IMR-90 (cell line): ENCODE results near the gene FUBP1. TPM values are rescaled to one million over a fixed set of nuclear protein-coding genes. Genes with fewer than 3 reads are reported as not detected.
"Not testable (repeated sequence)": the region's sequence is repeated elsewhere in the genome, so short reads cannot be mapped to it uniquely, and the experiment has no call there.

Source experiments
- ATAC-seq: fragments of 200-7000 bp; cut with Tn5 transposase; 2 replicates; pipeline ENCODE4 v1.9.1; 2020; ENCODE audit warnings: low read depth, mild to moderate bottlenecking, moderate library complexity
- BruUV-seq: library from RNA; stranded (reverse); fragments of 400-500 nt; replicated peaks from 2 replicates; lab custom pipeline; 2021; lab: Mats Ljungman, UMichigan
- CTCF ChIA-PET: fragments of 300-600 bp; formaldehyde crosslinking; extraction: SDS; loops from one replicate; lab custom pipeline; 2021; ENCODE audit warnings: antibody characterized with exemption; lab: Yijun Ruan, JAX
- POLR2A ChIA-PET: fragments of 300-600 bp; sonication (Branson Sonifier 250); formaldehyde crosslinking; loops from one replicate; lab custom pipeline; 2022; ENCODE audit warnings: antibody characterized with exemption; ENCODE audit not compliant: unreplicated experiment; lab: Charles Lee
- DNase-seq: peaks from one replicate; pipeline ENCODE4 v3.0.0; 2013
- H2AFZ ChIP-seq: replicated peaks from 2 replicates; pipeline ENCODE3; 2013; ENCODE audit warnings: low read length, mild to moderate bottlenecking; ENCODE audit not compliant: poor library complexity
- H2AK5ac ChIP-seq: 2 replicates; pipeline ENCODE4 v1.6.1; 2013; ENCODE audit warnings: low read depth, low read length, inconsistent platforms
- H2AK9ac ChIP-seq: replicated peaks from 2 replicates; pipeline ENCODE3; 2013; ENCODE audit warnings: mild to moderate bottlenecking, low read depth, low read length, moderate library complexity; ENCODE audit not compliant: poor library complexity
- H2BK120ac ChIP-seq: 2 replicates; pipeline ENCODE4 v1.6.1; 2013; ENCODE audit warnings: low read depth, low read length, inconsistent platforms
- H2BK15ac ChIP-seq: 3 replicates; pipeline ENCODE4 v1.6.1; 2013; ENCODE audit warnings: low read depth, low read length, inconsistent platforms
- H2BK20ac ChIP-seq: 2 replicates; pipeline ENCODE4 v1.6.1; 2013; ENCODE audit warnings: low read depth, mild to moderate bottlenecking, inconsistent platforms, low read length, moderate library complexity
- H2BK5ac ChIP-seq: 2 replicates; pipeline ENCODE4 v1.6.1; 2013; ENCODE audit warnings: mild to moderate bottlenecking, low read depth, low read length, inconsistent platforms; ENCODE audit not compliant: poor library complexity, severe bottlenecking
- H3K14ac ChIP-seq: replicated peaks from 2 replicates; pipeline ENCODE4 v1.6.1; 2013; ENCODE audit warnings: low read depth, low read length, inconsistent platforms
- H3K18ac ChIP-seq: 2 replicates; pipeline ENCODE4 v1.6.1; 2013; ENCODE audit warnings: low read depth, low read length, control low read depth
- H3K23ac ChIP-seq: 2 replicates; pipeline ENCODE4 v1.6.1; 2013; ENCODE audit warnings: low read depth, low read length, inconsistent platforms
- H3K27ac ChIP-seq: 2 replicates; pipeline ENCODE4 v1.5.1; 2013; ENCODE audit warnings: mild to moderate bottlenecking, control low read depth, low read length; ENCODE audit not compliant: insufficient read depth
- H3K27me3 ChIP-seq: 2 replicates; pipeline ENCODE4 v1.6.1; 2013; ENCODE audit warnings: low read length; ENCODE audit not compliant: control insufficient read depth, insufficient read depth
- H3K36me3 ChIP-seq: 2 replicates; pipeline ENCODE4 v1.6.1; 2013; ENCODE audit warnings: low read length, mixed read lengths; ENCODE audit not compliant: control insufficient read depth, insufficient read depth
- H3K4ac ChIP-seq: 2 replicates; pipeline ENCODE4 v1.6.1; 2013; ENCODE audit warnings: low read depth, low read length, inconsistent platforms
- H3K4me1 ChIP-seq: 2 replicates; pipeline ENCODE4 v1.6.1; 2013; ENCODE audit warnings: low read length, mixed read lengths; ENCODE audit not compliant: control insufficient read depth, insufficient read depth
- H3K4me2 ChIP-seq: 2 replicates; pipeline ENCODE4 v1.6.1; 2013; ENCODE audit warnings: low read depth, mild to moderate bottlenecking, control low read depth, low read length, moderate library complexity
- H3K4me3 ChIP-seq: 2 replicates; pipeline ENCODE4 v1.5.1; 2013; ENCODE audit warnings: low read depth, mild to moderate bottlenecking, control low read depth, low read length, moderate library complexity; ENCODE audit not compliant: insufficient read depth
- H3K56ac ChIP-seq: 2 replicates; pipeline ENCODE4 v1.6.1; 2013; ENCODE audit warnings: low read length, inconsistent platforms; ENCODE audit not compliant: insufficient read depth; ENCODE audit errors: extremely low read depth
- H3K79me1 ChIP-seq, 2 experiments: 2 replicates each; pipeline ENCODE4 v1.6.1; 2013; ENCODE audit warnings: low read length in 2 of 2, inconsistent platforms in 1 of 2, low read depth in 1 of 2
- H3K9ac ChIP-seq: 2 replicates; pipeline ENCODE4 v1.6.1; 2013; ENCODE audit warnings: low read depth, low read length, control low read depth
- H3K9me1 ChIP-seq: 2 replicates; pipeline ENCODE4 v1.6.1; 2013; ENCODE audit warnings: low read length, inconsistent platforms; ENCODE audit not compliant: insufficient read depth
- H3K9me3 ChIP-seq: 2 replicates; pipeline ENCODE4 v1.6.1; 2013; ENCODE audit warnings: low read length; ENCODE audit not compliant: control insufficient read depth, insufficient read depth
- H4K20me1 ChIP-seq: 2 replicates; pipeline ENCODE4 v1.6.1; 2013; ENCODE audit warnings: low read length, inconsistent platforms; ENCODE audit not compliant: insufficient read depth
- H4K5ac ChIP-seq: 2 replicates; pipeline ENCODE4 v1.6.1; 2013; ENCODE audit warnings: mild to moderate bottlenecking, low read depth, low read length, control low read depth
- H4K8ac ChIP-seq, 2 experiments: 2 replicates each; pipeline ENCODE4 v1.6.1; 2013; ENCODE audit warnings: low read depth in 2 of 2, low read length in 2 of 2, control low read depth in 1 of 2, inconsistent platforms in 1 of 2
- H4K91ac ChIP-seq: 2 replicates; pipeline ENCODE4 v1.6.1; 2013; ENCODE audit warnings: low read depth, low read length, inconsistent platforms; ENCODE audit not compliant: insufficient read depth
- CTCF ChIP-seq: conservative IDR thresholded peaks from 2 replicates; pipeline ENCODE4 v1.5.1; 2012; ENCODE audit warnings: mild to moderate bottlenecking, low read depth, low read length, improper control_type of control experiment
- FOS ChIP-seq: fragments of 150-350 bp; IDR thresholded peaks from 2 replicates; pipeline ENCODE4 v1.6.1; 2016; ENCODE audit warnings: low read depth, low read length
- MAFK ChIP-seq: IDR thresholded peaks from 2 replicates; pipeline ENCODE4 v1.6.1; 2012; ENCODE audit warnings: low read depth, low read length, improper control_type of control experiment
- NFE2L2 ChIP-seq: fragments of 150-350 bp; IDR thresholded peaks from 2 replicates; pipeline ENCODE4 v1.6.1; 2016; ENCODE audit warnings: low read depth, mild to moderate bottlenecking, low read length
- RAD21 ChIP-seq: IDR thresholded peaks from 2 replicates; pipeline ENCODE4 v1.6.1; 2012; ENCODE audit warnings: low read length, improper control_type of control experiment
- WGBS, 2 experiments: methylation state at CpG; one replicate each; pipeline versions ENCODE4 v1.1.5 to v1.1.7; 2013; ENCODE audit warnings: missing lambda C conversion rate in 2 of 2; ENCODE audit not compliant: insufficient read length in 1 of 2; ENCODE audit errors: extremely low coverage in 2 of 2; 5-methylcytosine and 5-hydroxymethylcytosine counted together
- dilution Hi-C: fragments of 300-500 bp; cut with HindIII; formaldehyde crosslinking; loops from one replicate; pipeline ENCODE4 v1.14.3; 2018; ENCODE audit warnings: low sequenced_read_pairs; ENCODE audit not compliant: unreplicated experiment
- in situ Hi-C: fragments of 300-500 bp; cut with MboI; formaldehyde crosslinking; loops from 3 replicates; pipeline ENCODE4 v1.14.3; 2019; ENCODE audit warnings: low sequenced_read_pairs, inconsistent platforms, mixed read lengths
- intact Hi-C: fragments of 100-400 bp; cut with micrococcal nuclease; formaldehyde crosslinking; loops from 2 replicates; pipeline ENCODE4 v1.10.0; 2022
- polyA plus RNA-seq, 3 experiments: library from polyadenylated mRNA; depleted of rRNA; stranded (reverse); fragments of >200 nt; gene quantifications; 2 replicates each; pipeline ENCODE4 v1.2.3, GENCODE V29; 2012; ENCODE audit warnings: low replicate concordance in 1 of 3
- total RNA-seq: library from RNA; depleted of rRNA; stranded (reverse); fragments of >200 nt; gene quantifications from 2 replicates; pipeline ENCODE4 v1.2.3, GENCODE V29; 2012
- TF ChIP-seq, protein P1 (sequence below): fragments of 150-350 bp; IDR thresholded peaks from 2 replicates; pipeline ENCODE4 v1.6.1; 2017; ENCODE audit warnings: mild to moderate bottlenecking, antibody characterized with exemption, low read length, low read depth

The FUBP1 gene
- total and polyA plus RNA-seq, 2 of the 4 experiments (the other 2 are of a cell fraction), result 94.7 to 129 TPM

- dilution Hi-C loops, result no loop called here
- H3K4me2 ChIP-seq, result no peak overlapping the region
- ChIA-PET POLR2A (no interaction called here), CTCF (no interaction called here)
- H2BK20ac ChIP-seq, result no peak overlapping the region
- no peak overlapping the region for H2AK5ac ChIP-seq
- no peak overlapping the region for H2AK9ac ChIP-seq
- H2BK5ac ChIP-seq, result no peak overlapping the region
- no peak overlapping the region for H3K4ac ChIP-seq
- H4K91ac ChIP-seq, result no peak overlapping the region
- BruUV-seq, result no TSS peak
- no peak overlapping the region for H3K56ac ChIP-seq
- H3K4me3 ChIP-seq, result no peak overlapping the region
- DNase-seq, result no peak
- H3K9me3 ChIP-seq, result no peaks in the 10 kb centered on the region
- no peak overlapping the region; a peak in 1 of 4 replicates for H4K8ac ChIP-seq
- H2BK15ac ChIP-seq, result no peak overlapping the region
- TF ChIP-seq, protein P1, sequence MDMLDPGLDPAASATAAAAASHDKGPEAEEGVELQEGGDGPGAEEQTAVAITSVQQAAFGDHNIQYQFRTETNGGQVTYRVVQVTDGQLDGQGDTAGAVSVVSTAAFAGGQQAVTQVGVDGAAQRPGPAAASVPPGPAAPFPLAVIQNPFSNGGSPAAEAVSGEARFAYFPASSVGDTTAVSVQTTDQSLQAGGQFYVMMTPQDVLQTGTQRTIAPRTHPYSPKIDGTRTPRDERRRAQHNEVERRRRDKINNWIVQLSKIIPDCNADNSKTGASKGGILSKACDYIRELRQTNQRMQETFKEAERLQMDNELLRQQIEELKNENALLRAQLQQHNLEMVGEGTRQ, result no peak
- no peak for TF ChIP-seq FOS
- TF ChIP-seq CTCF, result no peak
- no peak for TF ChIP-seq RAD21
- TF ChIP-seq NFE2L2, result no peak
- TF ChIP-seq MAFK, result no peak
- no peak overlapping the region for H3K27ac ChIP-seq
- no peaks in the 10 kb centered on the region for H3K27me3 ChIP-seq
- no peak overlapping the region for H3K23ac ChIP-seq
- intact Hi-C loops, result no loop called here
- H3K4me1 ChIP-seq, result peaks cover 6% of the 10 kb centered on the region; the same call in 1 of the 2 replicates
- ATAC-seq, result no peak
- no peak overlapping the region for H2BK120ac ChIP-seq
- in situ Hi-C loops, result no loop called here
- H3K9ac ChIP-seq, result no peak overlapping the region
- no peak overlapping the region for H3K14ac ChIP-seq
- H3K36me3 ChIP-seq, result no peaks in the 10 kb centered on the region
- no peak overlapping the region for H2AFZ ChIP-seq
- H3K79me1 ChIP-seq, result peaks cover 16 to 41% of the 10 kb centered on the region in 2 experiments
- 0 out of 2 replicates have a peak, but pooled peaks cover 6% of the 10 kb centered on the region for H3K9me1 ChIP-seq
- no peak overlapping the region for H4K5ac ChIP-seq
- H4K20me1 ChIP-seq, result no peaks in the 10 kb centered on the region; the same call in 1 of the 2 replicates
- no peak overlapping the region for H3K18ac ChIP-seq
Observed at GRCh38 chr1:77983997-77984355, 5.1 kb upstream of the FUBP1 start.

- H4K5ac ChIP-seq, intact Hi-C loops, H3K23ac ChIP-seq, H3K4me2 ChIP-seq, H3K9me3 ChIP-seq, H3K14ac ChIP-seq, H2BK120ac ChIP-seq, H3K27ac ChIP-seq, H3K9me1 ChIP-seq, H3K4me3 ChIP-seq, CTCF ChIA-PET, H3K4me1 ChIP-seq, H3K18ac ChIP-seq, H2BK15ac ChIP-seq, H2AFZ ChIP-seq, DNase-seq, dilution Hi-C loops, POLR2A ChIA-PET, H4K91ac ChIP-seq, H4K8ac ChIP-seq, H3K27me3 ChIP-seq, H2AK5ac ChIP-seq, H3K9ac ChIP-seq, H2BK5ac ChIP-seq, H4K20me1 ChIP-seq, H2BK20ac ChIP-seq, H2AK9ac ChIP-seq, H3K56ac ChIP-seq, H3K4ac ChIP-seq, ATAC-seq, in situ Hi-C loops, BruUV-seq, H3K36me3 ChIP-seq: not testable (repeated sequence)
- peaks cover 14 to 43% of the 10 kb centered on the region in 2 experiments for H3K79me1 ChIP-seq
- WGBS, 2 experiments, result no CpG with 5 or more reads among the region's 8 CpGs
Observed at GRCh38 chr1:77983352-77983996, 4.6 kb upstream of the FUBP1 start.
